Measurements from ENCODE around the gene EXT2. TPM values are rescaled to one million over a fixed set of nuclear protein-coding genes. Genes with fewer than 3 reads are reported as not detected.

EXT2 gene
- total RNA-seq, 4 donors from 2014 or later, result 52.6 to 116 (median 81.3) TPM

GRCh38 chr11:44286268-44286880 lies 190.9 kb downstream of the EXT2 start:
- H3K9me3 ChIP-seq, result no peaks in the 10 kb centered on the region
- no peak overlapping the region for H3K4me3 ChIP-seq
- TF ChIP-seq POLR2A (IDR thresholded peaks at IDR 0.05) (no peak), CTCF (IDR thresholded peaks at IDR 0.05) (peak; percentile 87 to 88 (median 88))
- H3K27me3 ChIP-seq, result no peaks in the 10 kb centered on the region
- intact Hi-C loops (cut with DNase I; ENCODE audit: low total_unique reads), result loop anchor here (2.0 kb wide), 1 partner anchor 252 kb away; no protein-coding TSS in a partner anchor
- peak; percentile 39 to 53 for DNase-seq
- no peaks in the 10 kb centered on the region for H3K4me1 ChIP-seq
- no peaks in the 10 kb centered on the region for H3K36me3 ChIP-seq
- no peak overlapping the region for H3K27ac ChIP-seq

- Histone ChIP-seq H3K27ac (no peak overlapping the region), H3K27me3 (no peaks in the 10 kb centered on the region), H3K4me3 (no peak overlapping the region), H3K36me3 (no peaks in the 10 kb centered on the region), H3K4me1 (no peaks in the 10 kb centered on the region), H3K9me3 (no peaks in the 10 kb centered on the region)
- TF ChIP-seq POLR2A (IDR thresholded peaks at IDR 0.05), result no peak
- TF ChIP-seq CTCF (IDR thresholded peaks at IDR 0.05), result no peak
- DNase-seq, result no peak
- intact Hi-C loops (cut with DNase I; ENCODE audit: low total_unique reads), result loop anchor here (2.0 kb wide), 1 partner anchor 252 kb away; no protein-coding TSS in a partner anchor
These were observed 191.4 kb downstream of the EXT2 start for GRCh38 chr11:44286911-44287310.

GRCh38 chr11:44288133-44288526 lies 192.7 kb downstream of the EXT2 start:
- Histone ChIP-seq H3K27me3 (no peaks in the 10 kb centered on the region), H3K9me3 (no peaks in the 10 kb centered on the region), H3K27ac (no peak overlapping the region), H3K4me1 (no peaks in the 10 kb centered on the region), H3K4me3 (no peak overlapping the region), H3K36me3 (no peaks in the 10 kb centered on the region)
- TF ChIP-seq CTCF (IDR thresholded peaks at IDR 0.05) (no peak), POLR2A (IDR thresholded peaks at IDR 0.05) (no peak)
- intact Hi-C loops (cut with DNase I; ENCODE audit: low total_unique reads), result no loop called here
- DNase-seq, result no peak

- H3K4me3 ChIP-seq, result no peak overlapping the region
- TF ChIP-seq CTCF (IDR thresholded peaks at IDR 0.05), result no peak
- no peak for TF ChIP-seq POLR2A (IDR thresholded peaks at IDR 0.05)
- no peaks in the 10 kb centered on the region for H3K36me3 ChIP-seq
- H3K4me1 ChIP-seq, result no peaks in the 10 kb centered on the region
- H3K9me3 ChIP-seq, result no peaks in the 10 kb centered on the region
- DNase-seq, result no peak
- H3K27me3 ChIP-seq, result no peaks in the 10 kb centered on the region
- no peak overlapping the region for H3K27ac ChIP-seq
- intact Hi-C loops (cut with DNase I; ENCODE audit: low total_unique reads), result no loop called here
These were observed 194.7 kb downstream of the EXT2 start for GRCh38 chr11:44290208-44290607.

Other genes with a start within 250 kb of the EXT2 start
- 10 to 100 TPM; 39.6 to 75.3 (median 55.7) TPM for gene ALKBH3, start 214.8 kb upstream of the EXT2 start, total RNA-seq
- gene C11orf96, start 153.0 kb upstream of the EXT2 start, total RNA-seq, result 100 to 1,000 TPM in 3 of 4 donors, 10 to 100 TPM in 1; 38.2 to 331 (median 230) TPM
- not detected for gene ACCSL, start 47.7 kb upstream of the EXT2 start, total RNA-seq
- 10 to 100 TPM; 13.1 to 49.4 (median 27.0) TPM for gene ACCS, start 29.4 kb upstream of the EXT2 start, total RNA-seq
- gene ALX4, start 214.5 kb downstream of the EXT2 start, total RNA-seq, result 1 to 10 TPM in 1 of 4 donors, under 1 TPM in 2, not detected in 1; 0.26 to 2.5 (median 0.73) TPM